HG03354 (cell line): ENCODE measurements around the gene CSH2.
A peak's percentile ranks its signal among the peaks of the same experiment; 100 is the strongest.

Experiments used
- ATAC-seq: cut with Tn5 transposase; IDR thresholded peaks from one replicate; pipeline ENCODE4 v1.9.1; 2021; ENCODE audit warnings: mild to moderate bottlenecking; ENCODE audit not compliant: unreplicated experiment, poor library complexity, severe bottlenecking

CSH2 gene

DNA sequence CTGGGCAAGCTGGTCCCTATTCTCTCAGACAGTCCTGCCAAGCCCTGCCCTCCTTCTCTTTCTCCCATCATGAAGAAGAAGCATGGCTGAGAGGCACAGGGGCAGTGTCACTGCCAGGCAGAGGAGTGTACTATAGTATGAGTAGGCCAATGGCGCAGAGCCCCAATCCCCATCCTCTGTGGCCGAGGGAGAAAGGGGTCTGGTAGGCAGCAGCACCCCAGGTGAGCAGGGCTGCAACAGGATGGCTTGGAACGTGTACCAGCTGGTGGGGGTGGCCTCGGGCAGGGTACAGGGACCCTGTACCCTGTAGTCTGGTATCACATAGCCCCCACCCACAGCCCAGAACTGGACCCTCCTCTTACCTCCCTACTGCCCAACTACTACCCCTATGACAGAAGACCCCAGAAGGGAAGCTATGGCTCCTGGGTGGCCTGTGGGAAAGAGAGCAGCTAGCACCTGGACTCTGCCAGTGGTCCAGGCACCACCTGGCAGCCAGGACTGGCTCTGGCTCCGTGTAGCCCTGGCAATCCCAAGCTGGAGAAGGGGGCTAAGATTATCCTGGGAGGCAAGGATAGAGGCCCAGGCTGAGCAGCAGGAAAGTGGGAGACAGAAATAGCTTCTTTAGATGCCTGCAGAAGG lies 35.4 kb downstream of the CSH2 start:
- no peak for ATAC-seq

DNA sequence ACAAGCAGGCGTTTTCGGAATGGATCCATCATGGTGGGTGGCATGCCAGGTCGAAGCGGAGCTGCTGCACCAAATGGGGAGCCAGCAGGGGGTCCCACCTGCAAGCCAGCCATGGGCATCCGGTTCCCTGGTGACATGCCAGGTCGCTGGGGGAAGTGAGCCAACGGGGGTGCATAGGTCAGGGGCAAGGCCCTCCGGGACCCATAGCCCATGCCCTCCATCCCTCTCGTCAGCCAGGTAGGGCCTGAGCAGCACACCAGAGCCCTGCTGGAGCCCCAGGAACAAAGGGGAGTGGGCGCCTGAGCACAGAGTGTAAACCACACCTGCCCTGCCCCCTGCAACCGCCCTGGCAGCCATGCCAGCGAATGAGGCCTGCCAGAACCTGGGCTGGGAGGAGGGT lies 36.0 kb downstream of the CSH2 start:
- no peak for ATAC-seq

DNA sequence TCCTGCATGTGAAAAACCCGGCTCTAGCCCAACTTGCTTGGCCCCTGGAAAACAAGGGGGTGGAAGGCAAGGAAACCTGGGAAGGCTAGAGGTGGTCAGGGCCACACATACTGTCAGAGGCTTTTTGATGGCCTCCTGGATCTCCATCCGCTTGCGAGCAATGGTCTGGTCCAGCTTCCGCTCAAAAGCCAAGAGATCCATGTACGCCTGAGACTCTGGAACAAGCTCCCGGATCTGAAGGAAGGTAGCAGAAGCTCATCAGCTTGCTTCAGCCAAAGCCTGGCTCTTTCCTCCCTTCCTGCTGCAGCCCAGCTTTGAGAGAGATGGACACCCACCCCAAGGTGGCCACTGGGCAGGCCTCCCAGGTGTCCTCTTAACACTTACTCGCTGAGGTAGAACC lies 36.7 kb downstream of the CSH2 start:
- ATAC-seq = no peak

- ATAC-seq = no peak
Observed at GRCh38 chr17:63835167-63835720, 38.2 kb downstream of the CSH2 start.

GRCh38 chr17:63834431-63835166 lies 38.9 kb downstream of the CSH2 start:
- peak; percentile 65 for ATAC-seq

- ATAC-seq = no peak
Observed at GRCh38 chr17:63833741-63834373, 39.6 kb downstream of the CSH2 start.

- no peak for ATAC-seq
Observed at GRCh38 chr17:63833026-63833740, 40.3 kb downstream of the CSH2 start.

GRCh38 chr17:63832455-63832854 lies 41.0 kb downstream of the CSH2 start:
- ATAC-seq = no peak

- no peak for ATAC-seq
Observed at GRCh38 chr17:63832014-63832413, 41.5 kb downstream of the CSH2 start.

GRCh38 chr17:63831505-63831904 lies 42.0 kb downstream of the CSH2 start:
- no peak for ATAC-seq

- ATAC-seq = no peak
Observed at GRCh38 chr17:63830904-63831491, 42.5 kb downstream of the CSH2 start.

GRCh38 chr17:63830278-63830677 lies 43.2 kb downstream of the CSH2 start:
- ATAC-seq = no peak

- no peak for ATAC-seq
Observed at GRCh38 chr17:63828936-63829335, 44.5 kb downstream of the CSH2 start.

GRCh38 chr17:63827801-63828221 lies 45.7 kb downstream of the CSH2 start:
- no peak for ATAC-seq

GRCh38 chr17:63827002-63827800 lies 46.3 kb downstream of the CSH2 start, which contains the start of the genes FTSJ3 and PSMC5:
TSS of gene FTSJ3 (minus strand) at chr17:63827663. CDS start at chr17:63826902, 761 bp downstream.
TSS of gene PSMC5 (plus strand) at chr17:63827431. CDS start at chr17:63827491, 60 bp downstream.
- ATAC-seq = peak; percentile 92

DNA sequence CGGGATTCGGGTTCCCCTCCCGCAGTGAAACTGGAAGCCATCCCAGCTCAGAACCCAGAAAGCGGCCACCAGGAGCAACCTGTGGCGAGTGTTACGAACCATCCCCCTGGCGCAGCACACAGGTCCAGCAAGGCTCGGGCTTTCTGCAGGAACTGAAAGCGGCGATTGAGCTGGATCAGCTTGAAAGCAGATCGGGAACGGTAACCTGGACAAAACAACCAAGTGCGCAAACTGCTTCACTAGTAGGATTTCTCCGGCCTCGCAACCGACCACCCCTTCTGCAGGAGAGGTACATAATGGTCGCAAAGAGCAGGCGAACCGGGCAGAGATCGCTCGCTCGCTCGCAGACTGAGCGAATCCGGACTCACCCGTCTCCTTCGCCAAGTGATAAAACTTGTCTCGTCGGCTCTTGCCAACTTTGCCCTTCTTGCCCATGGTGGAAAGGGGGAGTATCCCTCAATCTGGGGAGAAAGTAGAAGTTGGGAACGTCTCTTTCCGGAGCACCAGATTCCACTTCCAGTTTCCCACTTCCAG lies 46.9 kb downstream of the CSH2 start:
- ATAC-seq = no peak

GRCh38 chr17:63824362-63824761 lies 49.1 kb downstream of the CSH2 start:
- no peak for ATAC-seq

GRCh38 chr17:63823659-63824331 lies 49.7 kb downstream of the CSH2 start:
- ATAC-seq = no peak
